Activated gamma-delta T cell treated with anti-CD3 and anti-CD28 coated beads, Interleukin-2, amount 50 U/mL, for 16 hours (primary cell): Measurements from ENCODE around the gene BBS9.

Source experiments
- DNase-seq: peaks from one replicate; pipeline ENCODE4 v3.0.0-alpha.2; 2020; ENCODE audit warnings: low read depth

Gene BBS9

GRCh38 chr7:33614357-33615117 lies 485.2 kb downstream of the BBS9 start:
- DNase-seq: no peak

GRCh38 chr7:33616752-33617151 lies 487.4 kb downstream of the BBS9 start:
- no peak for DNase-seq

- no peak for DNase-seq
These were observed 489.9 kb downstream of the BBS9 start for GRCh38 chr7:33619264-33619663.

- no peak for DNase-seq
These were observed 493.9 kb downstream of the BBS9 start for GRCh38 chr7:33623267-33623666.

GRCh38 chr7:33624215-33624614 lies 494.9 kb downstream of the BBS9 start:
- DNase-seq: no peak

- no peak for DNase-seq
These were observed 497.5 kb downstream of the BBS9 start for GRCh38 chr7:33626869-33627268.

GRCh38 chr7:33627741-33628140 lies 498.4 kb downstream of the BBS9 start:
- no peak for DNase-seq

- DNase-seq: no peak
These were observed 499.5 kb downstream of the BBS9 start for GRCh38 chr7:33628894-33629293.

- no peak for DNase-seq
These were observed 501.0 kb downstream of the BBS9 start for GRCh38 chr7:33630359-33630758.

- no peak for DNase-seq
These were observed 503.0 kb downstream of the BBS9 start for GRCh38 chr7:33632322-33632721.

- DNase-seq: no peak
These were observed 503.6 kb downstream of the BBS9 start for GRCh38 chr7:33632840-33633525.

GRCh38 chr7:33634606-33635005 lies 505.2 kb downstream of the BBS9 start:
- no peak for DNase-seq

GRCh38 chr7:33636359-33636758 lies 507.0 kb downstream of the BBS9 start:
- DNase-seq: no peak

- DNase-seq: no peak
These were observed 510.3 kb downstream of the BBS9 start for GRCh38 chr7:33639552-33640197.

- DNase-seq: no peak
These were observed 511.4 kb downstream of the BBS9 start for GRCh38 chr7:33640741-33641140.

- no peak for DNase-seq
These were observed 512.9 kb downstream of the BBS9 start for GRCh38 chr7:33642312-33642711.

GRCh38 chr7:33643530-33643929 lies 514.2 kb downstream of the BBS9 start:
- DNase-seq: no peak

GRCh38 chr7:33644489-33644888 lies 515.1 kb downstream of the BBS9 start:
- DNase-seq: no peak

- DNase-seq: no peak
These were observed 515.7 kb downstream of the BBS9 start for GRCh38 chr7:33645104-33645503.

GRCh38 chr7:33646166-33646565 lies 516.8 kb downstream of the BBS9 start:
- DNase-seq: no peak

- DNase-seq: no peak
These were observed 517.6 kb downstream of the BBS9 start for GRCh38 chr7:33646891-33647391.

- DNase-seq: no peak
These were observed 520.4 kb downstream of the BBS9 start for GRCh38 chr7:33649476-33650441.
